Measurements from ENCODE around the gene ERMAP.
"Not testable (repeated sequence)": the region's sequence is repeated elsewhere in the genome, so short reads cannot be mapped to it uniquely, and the experiment has no call there.

The ERMAP gene

GRCh38 chr1:42814815-42815214, 2.1 kb upstream of the ERMAP start:
- not testable (repeated sequence) for DNase-seq

DNA sequence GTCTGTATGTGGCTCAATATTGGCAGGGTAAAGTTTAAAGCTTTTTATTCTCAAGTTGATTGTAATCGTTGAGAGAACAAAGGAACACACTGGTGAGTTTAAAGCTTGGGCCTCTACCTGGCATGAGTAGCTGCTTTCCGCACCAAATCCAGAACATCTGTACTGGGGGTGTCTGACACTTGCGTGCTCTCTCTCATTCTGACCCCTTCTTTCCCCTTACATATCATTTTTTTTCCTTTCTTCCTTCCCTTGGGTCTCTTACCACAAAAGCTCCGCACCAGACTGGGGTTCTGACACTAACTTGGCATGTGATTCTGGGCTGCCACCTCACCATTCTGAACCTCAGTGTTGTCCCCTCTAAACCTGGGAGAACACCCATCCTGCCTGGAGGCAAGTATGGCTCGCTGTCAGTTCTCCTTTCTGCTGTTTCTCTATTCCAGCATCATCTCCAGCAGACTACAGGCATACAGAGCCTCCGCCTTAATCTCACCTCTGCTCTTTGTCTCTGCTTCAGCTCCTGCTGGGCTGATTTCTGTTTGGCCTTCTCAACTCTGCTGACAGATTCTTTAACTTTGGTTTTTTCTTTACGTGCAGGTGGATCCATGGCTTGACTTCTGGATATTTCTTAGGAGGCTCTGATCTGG, 859 bp upstream of the ERMAP start:
- peak; percentile 1 for DNase-seq

- no peak for DNase-seq
These were observed 482 bp downstream of the ERMAP start for GRCh38 chr1:42817440-42817767.

DNA sequence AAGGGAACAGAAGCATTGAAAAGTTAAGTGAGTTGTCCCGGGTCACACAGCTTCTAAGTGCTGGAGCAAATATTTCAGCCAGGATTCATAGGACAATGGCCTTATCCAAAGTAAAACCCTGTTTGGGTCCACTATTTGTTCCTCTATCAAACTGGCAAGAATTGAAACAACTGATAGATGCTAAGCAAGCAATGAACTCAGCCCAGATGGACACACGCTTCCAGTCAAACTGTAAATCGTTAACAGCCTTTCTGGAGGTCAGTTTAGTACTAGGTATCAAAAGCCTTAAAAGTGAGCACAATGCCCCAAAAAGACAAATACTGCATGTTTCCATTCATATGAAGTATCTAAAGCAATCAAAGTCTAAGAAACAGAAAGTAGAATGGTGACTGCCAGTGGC, 1.1 kb downstream of the ERMAP start:
- DNase-seq, result no peak

- DNase-seq, result no peak
These were observed 3.9 kb downstream of the ERMAP start for GRCh38 chr1:42820813-42821212.

- DNase-seq, result no peak
These were observed 4.8 kb downstream of the ERMAP start for GRCh38 chr1:42821690-42822089.

DNA sequence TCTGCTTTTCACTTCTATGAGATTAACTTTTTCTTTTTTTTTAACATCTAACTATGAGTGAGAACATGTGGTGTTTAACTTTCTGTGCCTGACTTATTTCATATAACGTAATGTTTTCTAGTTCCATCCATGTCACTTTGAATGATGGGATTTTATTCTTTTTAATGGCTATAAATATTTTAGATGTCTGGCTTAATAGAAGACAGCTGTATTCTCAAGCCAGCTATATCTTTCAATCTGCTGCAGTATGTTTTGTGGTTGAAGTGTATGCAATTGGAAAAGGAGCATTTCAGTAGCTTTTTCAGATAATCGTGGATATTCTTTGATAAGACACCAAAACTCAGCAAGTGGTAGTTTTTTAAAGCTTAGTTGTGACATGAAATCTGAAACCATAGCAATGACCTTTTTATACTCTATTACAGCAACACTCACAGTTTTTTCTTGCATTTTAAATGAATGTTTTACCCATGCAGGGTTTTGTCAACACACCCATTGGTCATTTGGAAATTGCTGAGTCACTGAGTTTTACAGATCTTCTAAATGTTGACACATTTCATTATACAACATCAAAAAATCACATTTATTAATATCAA, 6.0 kb downstream of the ERMAP start:
- no peak for DNase-seq

DNA sequence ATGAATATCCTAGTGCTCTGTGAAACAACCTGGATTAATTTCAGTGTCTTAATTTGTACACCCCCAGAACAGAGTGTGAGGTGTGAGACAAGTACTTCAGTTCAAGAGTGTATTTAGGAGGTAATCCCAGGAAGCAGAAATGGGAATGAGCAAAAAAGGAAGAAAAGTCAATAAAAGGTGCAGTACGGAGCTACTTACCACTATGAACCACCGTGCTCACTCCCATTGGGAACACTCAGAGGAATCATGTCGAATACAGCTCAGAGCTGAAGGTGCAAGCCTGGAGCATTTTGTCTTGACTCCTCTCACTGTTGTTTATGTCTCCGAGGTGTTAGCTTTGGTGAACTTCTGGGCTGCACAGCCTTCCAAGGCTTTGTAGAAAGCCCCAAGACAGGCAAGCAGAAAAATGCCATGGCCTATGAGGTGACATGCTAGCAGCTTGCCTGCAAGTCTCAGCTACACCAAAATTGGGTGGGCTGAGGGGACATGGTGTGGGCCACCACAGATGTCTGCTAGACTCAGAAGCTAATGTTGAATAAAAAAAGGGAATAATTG, 7.6 kb downstream of the ERMAP start:
- no peak for DNase-seq

- no peak for DNase-seq
These were observed 8.3 kb downstream of the ERMAP start for GRCh38 chr1:42825036-42825851.

GRCh38 chr1:42830631-42831030, 13.7 kb downstream of the ERMAP start:
- DNase-seq, result no peak

GRCh38 chr1:42831273-42831672, 14.4 kb downstream of the ERMAP start:
- DNase-seq, result no peak

GRCh38 chr1:42832641-42833240, 15.8 kb downstream of the ERMAP start:
- no peak for DNase-seq

- no peak for DNase-seq
These were observed 17.1 kb downstream of the ERMAP start for GRCh38 chr1:42833981-42834380.

GRCh38 chr1:42834803-42835202, 17.9 kb downstream of the ERMAP start:
- no peak for DNase-seq

- no peak for DNase-seq
These were observed 18.5 kb downstream of the ERMAP start for GRCh38 chr1:42835422-42835821.

GRCh38 chr1:42837709-42838108, 20.8 kb downstream of the ERMAP start:
- DNase-seq, result no peak

- no peak for DNase-seq
These were observed 21.7 kb downstream of the ERMAP start for GRCh38 chr1:42838482-42839190.

- DNase-seq, result no peak
These were observed 24.1 kb downstream of the ERMAP start for GRCh38 chr1:42841010-42841409.

DNA sequence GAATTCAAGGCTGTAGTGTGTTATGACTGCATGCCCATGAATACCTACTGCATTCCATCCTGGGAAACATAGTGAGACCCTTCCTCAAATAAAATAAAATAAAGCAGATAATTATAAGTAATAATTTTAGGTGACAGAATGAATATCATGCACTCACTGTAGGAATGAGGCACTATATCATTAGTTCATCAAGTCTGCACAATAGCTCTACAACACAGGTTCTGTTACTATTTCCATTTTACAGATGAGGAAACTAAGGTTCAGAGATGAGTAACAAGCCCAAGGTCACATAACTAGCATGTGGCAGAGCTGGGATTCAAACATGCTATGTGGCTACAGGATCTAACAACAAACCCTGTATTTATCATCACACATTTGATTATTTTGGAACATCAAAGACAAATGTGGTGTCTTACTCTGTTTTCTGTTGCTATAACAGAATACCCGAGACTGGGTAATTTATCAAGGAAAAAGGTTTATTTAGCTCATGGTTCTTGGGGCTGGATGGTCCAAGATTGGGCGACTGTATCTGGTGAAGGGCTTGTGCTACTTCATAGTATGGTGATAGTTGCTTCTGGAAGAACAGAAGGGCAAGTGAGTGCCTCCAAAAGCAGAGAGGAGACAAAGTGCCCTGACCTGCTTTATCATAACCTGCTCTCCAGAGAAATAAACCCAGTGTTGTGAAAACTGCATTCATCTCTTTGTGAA, 24.7 kb downstream of the ERMAP start:
- DNase-seq, result no peak

- no peak for DNase-seq
These were observed 27.7 kb downstream of the ERMAP start for GRCh38 chr1:42844592-42845140.

DNA sequence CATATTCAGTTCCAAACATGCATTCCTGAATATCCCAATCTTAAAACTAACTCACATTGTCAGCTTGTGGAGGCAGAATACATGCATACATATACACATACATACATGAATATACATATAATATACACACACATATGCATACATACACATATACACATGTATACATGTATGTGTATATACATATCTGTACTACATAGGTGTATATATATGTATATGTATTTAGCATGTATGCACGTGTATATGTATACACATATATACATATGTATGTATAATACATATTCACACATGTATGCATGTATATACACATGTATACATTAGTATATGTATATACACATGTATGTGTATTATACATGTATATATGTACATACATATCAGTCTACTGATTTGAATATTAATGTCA, 28.3 kb downstream of the ERMAP start:
- no peak for DNase-seq

DNA sequence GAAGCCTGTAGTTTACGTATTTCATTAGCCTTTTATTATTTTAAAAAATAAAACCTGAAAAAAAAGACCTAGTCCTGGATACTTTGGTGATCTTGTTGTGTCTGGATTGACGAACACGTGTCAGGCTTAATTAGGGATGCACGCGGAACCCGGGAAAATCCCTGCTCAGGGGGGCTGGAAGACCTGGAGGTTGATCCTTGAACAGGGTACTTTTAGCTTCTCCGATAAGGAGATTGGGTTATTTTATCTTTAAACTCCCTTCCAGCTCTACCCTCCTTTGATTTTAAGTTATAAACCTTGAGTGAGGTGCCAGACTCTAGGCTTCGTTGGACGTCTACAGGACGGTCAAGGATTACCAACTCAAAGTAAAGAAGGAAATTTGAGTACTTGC, 28.9 kb downstream of the ERMAP start:
- no peak for DNase-seq
